Chondrocyte (in vitro differentiated cells): Measurements from ENCODE around the gene RNF32. TPM values are rescaled to one million over a fixed set of nuclear protein-coding genes. Genes with fewer than 3 reads are reported as not detected.

ENCODE experiments used
- DNase-seq: peaks from one replicate; pipeline ENCODE4 v3.0.0; 2021; ENCODE audit warnings: mixed read lengths, low spot score
- H3K27ac Mint-ChIP-seq: one replicate; pipeline ENCODE4 v1.8.0; 2021; ENCODE audit warnings: mild to moderate bottlenecking, moderate library complexity, mixed read lengths; ENCODE audit not compliant: unreplicated experiment
- H3K27me3 Mint-ChIP-seq: 2 replicates; pipeline ENCODE4 v1.8.0; 2021; ENCODE audit warnings: low read depth, mixed read lengths
- H3K36me3 Mint-ChIP-seq: 2 replicates; pipeline ENCODE4 v1.8.0; 2021; ENCODE audit warnings: low read depth, mixed read lengths
- H3K4me1 Mint-ChIP-seq: 2 replicates; pipeline ENCODE4 v1.8.0; 2021; ENCODE audit warnings: low read depth, mild to moderate bottlenecking, mixed read lengths
- H3K4me3 Mint-ChIP-seq: one replicate; pipeline ENCODE4 v1.8.0; 2021; ENCODE audit warnings: mild to moderate bottlenecking, moderate library complexity, mixed read lengths; ENCODE audit not compliant: unreplicated experiment
- H3K9me3 Mint-ChIP-seq: 2 replicates; pipeline ENCODE4 v1.8.0; 2021; ENCODE audit warnings: low read depth, mixed read lengths
- total RNA-seq: library from RNA; stranded (reverse); gene quantifications from 3 replicates; pipeline ENCODE4 v1.2.1, GENCODE V29; 2021
- TF ChIP-seq, protein P1 (sequence below): fragments of 200-600 bp; sonication (generic); IDR thresholded peaks from 2 replicates; pipeline ENCODE4 v1.5.0; 2021; ENCODE audit warnings: antibody characterized with exemption, mild to moderate bottlenecking, moderate library complexity

RNF32 gene
- total RNA-seq, 1 donor from 2014 or later = 0.52 TPM

DNA sequence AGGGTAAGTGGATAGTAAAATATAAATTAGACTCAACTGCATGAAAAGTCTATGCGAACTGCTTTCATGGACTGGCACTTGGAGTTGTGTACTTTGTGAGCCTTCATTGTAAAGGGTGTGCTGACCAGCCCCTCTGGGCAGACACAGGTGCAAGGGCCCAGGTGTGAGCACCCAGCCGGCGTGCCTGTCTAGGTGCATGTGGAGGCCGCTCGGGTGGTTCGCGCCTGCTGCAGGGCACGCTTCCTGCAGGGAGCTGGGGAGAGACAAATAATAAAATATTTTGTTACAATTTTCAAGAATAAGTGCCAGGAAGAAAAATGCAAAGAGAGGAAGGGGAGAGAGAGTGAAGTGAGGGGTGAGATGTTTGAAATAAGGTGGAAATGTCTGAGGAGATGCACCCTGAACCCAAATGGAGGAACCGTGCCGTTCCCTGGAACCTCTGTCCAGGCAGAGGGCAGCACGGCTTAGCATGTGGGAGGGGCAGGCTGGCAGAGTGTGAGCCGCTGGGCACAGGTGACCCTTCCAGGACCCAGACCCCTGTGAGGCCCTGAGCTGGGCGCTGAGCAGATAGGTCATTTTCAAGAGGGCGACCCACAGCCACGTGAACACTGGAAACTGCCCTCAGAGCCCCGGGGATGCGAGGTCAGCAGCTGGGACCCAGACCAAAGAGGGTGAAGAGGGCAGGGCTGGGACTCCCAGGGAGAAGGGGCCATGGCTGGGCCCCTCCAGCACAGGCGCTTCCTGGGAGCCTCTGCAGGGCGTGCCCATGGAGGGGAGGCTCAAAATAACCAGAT, 28.7 kb downstream of the RNF32 start:
- H3K27ac Mint-ChIP-seq = no peak overlapping the region
- H3K36me3 Mint-ChIP-seq = no peaks in the 10 kb centered on the region
- TF ChIP-seq, protein P1, sequence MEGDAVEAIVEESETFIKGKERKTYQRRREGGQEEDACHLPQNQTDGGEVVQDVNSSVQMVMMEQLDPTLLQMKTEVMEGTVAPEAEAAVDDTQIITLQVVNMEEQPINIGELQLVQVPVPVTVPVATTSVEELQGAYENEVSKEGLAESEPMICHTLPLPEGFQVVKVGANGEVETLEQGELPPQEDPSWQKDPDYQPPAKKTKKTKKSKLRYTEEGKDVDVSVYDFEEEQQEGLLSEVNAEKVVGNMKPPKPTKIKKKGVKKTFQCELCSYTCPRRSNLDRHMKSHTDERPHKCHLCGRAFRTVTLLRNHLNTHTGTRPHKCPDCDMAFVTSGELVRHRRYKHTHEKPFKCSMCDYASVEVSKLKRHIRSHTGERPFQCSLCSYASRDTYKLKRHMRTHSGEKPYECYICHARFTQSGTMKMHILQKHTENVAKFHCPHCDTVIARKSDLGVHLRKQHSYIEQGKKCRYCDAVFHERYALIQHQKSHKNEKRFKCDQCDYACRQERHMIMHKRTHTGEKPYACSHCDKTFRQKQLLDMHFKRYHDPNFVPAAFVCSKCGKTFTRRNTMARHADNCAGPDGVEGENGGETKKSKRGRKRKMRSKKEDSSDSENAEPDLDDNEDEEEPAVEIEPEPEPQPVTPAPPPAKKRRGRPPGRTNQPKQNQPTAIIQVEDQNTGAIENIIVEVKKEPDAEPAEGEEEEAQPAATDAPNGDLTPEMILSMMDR = no peak
- H3K4me3 Mint-ChIP-seq = no peak overlapping the region
- no peaks in the 10 kb centered on the region for H3K9me3 Mint-ChIP-seq
- H3K4me1 Mint-ChIP-seq = no peaks in the 10 kb centered on the region
- no peaks in the 10 kb centered on the region for H3K27me3 Mint-ChIP-seq
- no peak for DNase-seq

DNA sequence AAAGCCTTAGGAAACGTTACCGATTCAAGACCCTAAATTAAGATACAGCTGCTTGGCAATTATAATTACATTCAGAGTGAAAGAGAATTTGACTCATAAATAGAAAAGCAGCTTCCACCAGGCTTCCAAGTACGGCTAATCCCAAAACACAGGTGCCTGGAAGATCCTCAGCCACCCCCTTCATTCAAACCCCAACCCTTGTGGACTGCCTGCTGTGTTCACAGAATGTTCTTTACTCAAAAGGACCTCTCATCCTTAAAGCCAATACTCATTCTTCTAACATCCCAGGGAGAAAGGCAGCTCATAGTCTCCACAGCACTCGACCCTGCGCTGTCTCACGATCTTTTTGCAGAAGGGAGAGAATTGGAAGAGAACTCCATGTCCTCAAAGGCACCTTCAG, 32.9 kb downstream of the RNF32 start:
- no peak for DNase-seq
- H3K4me1 Mint-ChIP-seq = no peaks in the 10 kb centered on the region
- TF ChIP-seq, protein P1 = no peak
- no peak overlapping the region for H3K27ac Mint-ChIP-seq
- H3K27me3 Mint-ChIP-seq = no peaks in the 10 kb centered on the region
- no peaks in the 10 kb centered on the region for H3K9me3 Mint-ChIP-seq
- peaks cover 14% of the 10 kb centered on the region for H3K36me3 Mint-ChIP-seq
- H3K4me3 Mint-ChIP-seq = no peak overlapping the region

DNA sequence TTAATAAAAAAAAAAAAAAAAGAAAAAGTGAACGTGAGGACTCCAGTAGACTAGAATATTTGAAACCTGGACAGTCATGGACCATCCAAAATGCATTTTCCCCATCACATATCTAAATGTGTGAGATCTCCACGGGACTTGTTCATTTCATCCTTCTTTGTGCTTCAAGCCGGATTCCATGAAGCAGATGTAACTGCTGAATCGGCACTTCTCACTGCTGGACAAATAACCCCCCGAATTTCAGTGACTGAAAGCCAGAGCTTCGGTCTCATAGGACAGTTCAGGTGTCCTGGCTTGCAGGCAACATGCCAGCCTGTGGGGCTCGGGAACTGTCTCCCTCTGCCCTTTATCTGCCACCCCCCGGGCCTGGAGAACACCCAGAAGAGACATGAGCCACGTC, 33.3 kb downstream of the RNF32 start:
- no peak for DNase-seq
- TF ChIP-seq, protein P1 = no peak
- Mint-ChIP-seq H3K27ac (no peak overlapping the region), H3K4me3 (no peak overlapping the region), H3K4me1 (no peaks in the 10 kb centered on the region), H3K27me3 (no peaks in the 10 kb centered on the region), H3K9me3 (no peaks in the 10 kb centered on the region), H3K36me3 (peaks cover 16% of the 10 kb centered on the region)

DNA sequence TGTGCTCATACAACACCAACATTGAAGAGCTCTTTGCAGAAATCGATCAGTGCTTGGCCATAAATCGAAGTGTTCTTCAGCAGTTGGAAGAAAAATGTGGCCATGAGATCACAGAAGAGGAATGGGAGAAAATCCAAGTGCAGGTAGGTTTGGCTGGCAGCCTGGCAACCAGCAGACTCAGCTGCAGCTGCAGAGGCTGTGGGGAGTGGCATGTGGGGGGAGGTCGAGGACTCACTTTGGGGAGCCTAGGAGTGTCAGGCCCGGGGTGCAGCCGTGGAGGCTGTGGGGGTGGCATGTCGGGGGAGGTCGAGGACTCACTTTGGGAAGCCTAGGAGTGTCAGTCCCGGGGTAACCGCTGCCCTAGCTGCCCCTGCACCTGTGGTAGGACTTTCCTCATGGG, 35.1 kb downstream of the RNF32 start:
- Mint-ChIP-seq H3K4me1 (no peaks in the 10 kb centered on the region), H3K9me3 (no peaks in the 10 kb centered on the region), H3K27ac (no peak overlapping the region), H3K36me3 (peaks cover 16% of the 10 kb centered on the region), H3K27me3 (no peaks in the 10 kb centered on the region), H3K4me3 (no peak overlapping the region)
- DNase-seq = no peak
- TF ChIP-seq, protein P1 = no peak

DNA sequence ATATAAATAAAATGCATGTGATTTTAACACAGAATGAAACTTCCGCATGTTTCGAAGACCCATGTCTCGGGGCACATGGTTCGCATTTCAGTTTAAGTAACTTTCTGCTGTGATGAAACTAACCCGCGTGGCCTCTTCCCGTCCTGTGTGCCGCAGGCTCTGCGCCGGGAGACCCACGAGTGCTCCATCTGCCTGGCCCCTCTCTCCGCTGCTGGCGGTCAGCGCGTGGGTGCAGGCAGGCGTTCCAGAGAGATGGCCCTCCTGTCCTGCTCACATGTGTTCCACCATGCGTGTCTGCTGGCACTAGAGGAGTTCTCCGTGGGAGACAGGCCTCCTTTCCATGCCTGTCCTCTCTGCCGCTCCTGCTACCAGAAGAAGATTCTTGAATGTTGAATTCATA, 35.7 kb downstream of the RNF32 start:
- H3K27ac Mint-ChIP-seq = no peak overlapping the region
- TF ChIP-seq, protein P1 = no peak
- DNase-seq = no peak
- no peaks in the 10 kb centered on the region for H3K9me3 Mint-ChIP-seq
- H3K27me3 Mint-ChIP-seq = no peaks in the 10 kb centered on the region
- H3K4me1 Mint-ChIP-seq = no peaks in the 10 kb centered on the region
- no peak overlapping the region for H3K4me3 Mint-ChIP-seq
- H3K36me3 Mint-ChIP-seq = peaks cover 16% of the 10 kb centered on the region
